Liver (tissue), 3 donors: ENCODE measurements around the gene CAMSAP3.

Experiments
- TF ChIP-seq, protein P1 (sequence below): IDR thresholded peaks from 2 replicates; pipeline ENCODE4 v1.6.1; 2016; ENCODE audit warnings: antibody characterized with exemption
- TF ChIP-seq, protein P2 (sequence below): fragments of 150-350 bp; IDR thresholded peaks from 2 replicates; pipeline ENCODE4 v1.5.1; 2017; ENCODE audit warnings: improper control_type of control experiment, low read depth, low read length; ENCODE audit not compliant: missing input control
- TF ChIP-seq, protein P3 (sequence below): IDR thresholded peaks from 2 replicates; pipeline ENCODE4 v1.6.1; 2016; ENCODE audit warnings: antibody characterized with exemption, mild to moderate bottlenecking
- donor health status: healthy.
- donor health status: healthy.

DNA sequence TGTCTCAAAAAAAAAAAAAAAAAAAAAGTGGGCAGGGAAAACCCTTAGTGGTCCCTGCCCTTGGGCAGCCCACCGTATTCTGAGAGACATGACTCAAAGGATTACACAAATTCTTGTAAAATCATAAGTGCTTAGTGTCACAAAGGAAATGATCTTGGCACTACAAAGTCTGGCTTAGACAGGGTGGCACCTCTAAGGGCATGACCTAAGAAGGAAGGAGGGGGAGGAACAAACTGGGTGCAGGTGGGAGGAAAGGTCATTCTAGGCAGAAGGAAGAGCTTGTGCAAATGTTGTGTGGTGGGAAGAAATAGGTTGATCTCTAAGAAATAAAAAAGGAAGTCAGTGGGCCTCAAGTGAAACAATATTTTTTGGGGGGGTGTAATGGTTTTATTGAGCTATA, 49.8 kb upstream of the CAMSAP3 start:
- TF ChIP-seq, protein P1, sequence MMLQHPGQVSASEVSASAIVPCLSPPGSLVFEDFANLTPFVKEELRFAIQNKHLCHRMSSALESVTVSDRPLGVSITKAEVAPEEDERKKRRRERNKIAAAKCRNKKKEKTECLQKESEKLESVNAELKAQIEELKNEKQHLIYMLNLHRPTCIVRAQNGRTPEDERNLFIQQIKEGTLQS: no peak
- TF ChIP-seq, protein P2, sequence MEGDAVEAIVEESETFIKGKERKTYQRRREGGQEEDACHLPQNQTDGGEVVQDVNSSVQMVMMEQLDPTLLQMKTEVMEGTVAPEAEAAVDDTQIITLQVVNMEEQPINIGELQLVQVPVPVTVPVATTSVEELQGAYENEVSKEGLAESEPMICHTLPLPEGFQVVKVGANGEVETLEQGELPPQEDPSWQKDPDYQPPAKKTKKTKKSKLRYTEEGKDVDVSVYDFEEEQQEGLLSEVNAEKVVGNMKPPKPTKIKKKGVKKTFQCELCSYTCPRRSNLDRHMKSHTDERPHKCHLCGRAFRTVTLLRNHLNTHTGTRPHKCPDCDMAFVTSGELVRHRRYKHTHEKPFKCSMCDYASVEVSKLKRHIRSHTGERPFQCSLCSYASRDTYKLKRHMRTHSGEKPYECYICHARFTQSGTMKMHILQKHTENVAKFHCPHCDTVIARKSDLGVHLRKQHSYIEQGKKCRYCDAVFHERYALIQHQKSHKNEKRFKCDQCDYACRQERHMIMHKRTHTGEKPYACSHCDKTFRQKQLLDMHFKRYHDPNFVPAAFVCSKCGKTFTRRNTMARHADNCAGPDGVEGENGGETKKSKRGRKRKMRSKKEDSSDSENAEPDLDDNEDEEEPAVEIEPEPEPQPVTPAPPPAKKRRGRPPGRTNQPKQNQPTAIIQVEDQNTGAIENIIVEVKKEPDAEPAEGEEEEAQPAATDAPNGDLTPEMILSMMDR: no peak
- TF ChIP-seq, protein P3, sequence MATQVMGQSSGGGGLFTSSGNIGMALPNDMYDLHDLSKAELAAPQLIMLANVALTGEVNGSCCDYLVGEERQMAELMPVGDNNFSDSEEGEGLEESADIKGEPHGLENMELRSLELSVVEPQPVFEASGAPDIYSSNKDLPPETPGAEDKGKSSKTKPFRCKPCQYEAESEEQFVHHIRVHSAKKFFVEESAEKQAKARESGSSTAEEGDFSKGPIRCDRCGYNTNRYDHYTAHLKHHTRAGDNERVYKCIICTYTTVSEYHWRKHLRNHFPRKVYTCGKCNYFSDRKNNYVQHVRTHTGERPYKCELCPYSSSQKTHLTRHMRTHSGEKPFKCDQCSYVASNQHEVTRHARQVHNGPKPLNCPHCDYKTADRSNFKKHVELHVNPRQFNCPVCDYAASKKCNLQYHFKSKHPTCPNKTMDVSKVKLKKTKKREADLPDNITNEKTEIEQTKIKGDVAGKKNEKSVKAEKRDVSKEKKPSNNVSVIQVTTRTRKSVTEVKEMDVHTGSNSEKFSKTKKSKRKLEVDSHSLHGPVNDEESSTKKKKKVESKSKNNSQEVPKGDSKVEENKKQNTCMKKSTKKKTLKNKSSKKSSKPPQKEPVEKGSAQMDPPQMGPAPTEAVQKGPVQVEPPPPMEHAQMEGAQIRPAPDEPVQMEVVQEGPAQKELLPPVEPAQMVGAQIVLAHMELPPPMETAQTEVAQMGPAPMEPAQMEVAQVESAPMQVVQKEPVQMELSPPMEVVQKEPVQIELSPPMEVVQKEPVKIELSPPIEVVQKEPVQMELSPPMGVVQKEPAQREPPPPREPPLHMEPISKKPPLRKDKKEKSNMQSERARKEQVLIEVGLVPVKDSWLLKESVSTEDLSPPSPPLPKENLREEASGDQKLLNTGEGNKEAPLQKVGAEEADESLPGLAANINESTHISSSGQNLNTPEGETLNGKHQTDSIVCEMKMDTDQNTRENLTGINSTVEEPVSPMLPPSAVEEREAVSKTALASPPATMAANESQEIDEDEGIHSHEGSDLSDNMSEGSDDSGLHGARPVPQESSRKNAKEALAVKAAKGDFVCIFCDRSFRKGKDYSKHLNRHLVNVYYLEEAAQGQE: no peak
